Measurements from ENCODE around the gene ERMP1.

The ERMP1 gene

DNA sequence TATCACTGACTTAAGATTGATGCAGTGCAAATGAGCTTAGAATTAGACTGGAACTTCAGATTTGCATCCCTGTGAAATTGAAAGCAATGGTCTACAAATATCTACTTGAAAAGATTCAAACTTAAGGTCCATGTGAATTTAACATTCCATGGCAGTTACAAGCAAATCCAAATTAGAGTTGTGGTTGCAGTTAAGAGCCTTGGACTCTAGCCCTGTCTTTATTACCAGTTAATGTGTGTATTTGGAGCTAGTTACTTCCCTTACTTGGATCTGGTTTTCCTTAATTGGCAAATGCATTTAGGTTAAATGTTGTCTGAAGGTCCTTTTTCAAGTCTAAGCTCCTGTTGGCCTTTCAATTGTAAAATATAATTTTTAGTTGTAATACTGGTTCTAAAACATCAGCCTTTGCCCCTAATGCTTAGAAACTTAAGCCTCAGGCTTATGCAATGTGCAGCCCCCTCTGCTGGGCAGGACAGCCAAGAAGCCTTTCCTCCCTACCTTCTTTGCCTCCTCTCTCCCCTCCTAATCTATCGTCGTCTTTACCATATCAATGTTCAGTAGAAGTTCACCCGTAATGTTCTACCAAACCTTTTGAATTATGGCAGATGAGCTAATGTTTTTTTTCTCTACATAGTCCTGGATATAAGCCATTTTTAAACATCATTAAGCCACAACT, 59.5 kb downstream of the ERMP1 start:
- no peak for DNase-seq

DNA sequence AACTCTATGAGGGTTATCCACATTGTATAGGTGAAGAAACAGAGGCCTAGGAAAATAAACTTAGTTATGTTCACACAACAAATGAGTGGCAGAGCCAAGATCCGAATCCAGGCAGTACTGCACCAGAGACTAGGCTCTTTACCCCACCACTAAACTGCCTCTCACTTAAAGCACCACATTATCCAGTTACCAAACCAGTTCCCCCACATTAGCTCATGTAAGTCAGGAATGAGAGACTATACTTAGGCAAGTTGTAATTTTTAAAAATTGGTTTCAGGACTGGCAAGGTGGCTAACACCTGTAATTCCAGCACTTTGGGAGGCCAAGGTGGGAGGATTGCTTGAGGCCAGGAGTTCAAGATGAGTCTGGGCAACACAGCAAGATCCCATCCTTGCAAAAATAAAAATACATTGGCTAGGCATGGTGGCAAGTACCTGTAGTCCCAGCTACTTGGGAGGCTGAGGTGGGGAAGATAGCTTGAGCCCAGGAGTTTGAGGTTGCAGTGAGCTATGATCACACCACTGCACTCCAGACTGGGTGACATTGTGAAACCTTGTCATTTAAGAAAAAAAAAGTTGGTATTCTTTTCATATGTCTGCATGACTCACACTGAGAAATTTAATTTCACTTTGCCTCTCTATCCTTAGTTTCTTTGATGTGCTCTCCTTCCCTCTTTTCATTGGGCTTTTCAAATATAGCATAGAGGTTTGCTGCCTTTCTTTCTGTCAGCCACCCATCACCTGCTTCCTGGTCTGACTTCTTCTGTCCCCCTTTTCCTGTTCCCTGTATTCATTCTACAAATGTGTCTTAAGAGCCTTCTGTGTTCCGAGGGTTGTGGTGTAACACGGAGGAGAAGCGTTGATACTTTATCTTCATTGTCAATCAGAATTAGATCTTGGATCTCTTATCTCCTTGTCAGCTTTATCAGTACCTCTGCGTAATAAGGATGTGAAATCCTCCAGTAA, 64.7 kb downstream of the ERMP1 start:
- DNase-seq, result no peak

DNA sequence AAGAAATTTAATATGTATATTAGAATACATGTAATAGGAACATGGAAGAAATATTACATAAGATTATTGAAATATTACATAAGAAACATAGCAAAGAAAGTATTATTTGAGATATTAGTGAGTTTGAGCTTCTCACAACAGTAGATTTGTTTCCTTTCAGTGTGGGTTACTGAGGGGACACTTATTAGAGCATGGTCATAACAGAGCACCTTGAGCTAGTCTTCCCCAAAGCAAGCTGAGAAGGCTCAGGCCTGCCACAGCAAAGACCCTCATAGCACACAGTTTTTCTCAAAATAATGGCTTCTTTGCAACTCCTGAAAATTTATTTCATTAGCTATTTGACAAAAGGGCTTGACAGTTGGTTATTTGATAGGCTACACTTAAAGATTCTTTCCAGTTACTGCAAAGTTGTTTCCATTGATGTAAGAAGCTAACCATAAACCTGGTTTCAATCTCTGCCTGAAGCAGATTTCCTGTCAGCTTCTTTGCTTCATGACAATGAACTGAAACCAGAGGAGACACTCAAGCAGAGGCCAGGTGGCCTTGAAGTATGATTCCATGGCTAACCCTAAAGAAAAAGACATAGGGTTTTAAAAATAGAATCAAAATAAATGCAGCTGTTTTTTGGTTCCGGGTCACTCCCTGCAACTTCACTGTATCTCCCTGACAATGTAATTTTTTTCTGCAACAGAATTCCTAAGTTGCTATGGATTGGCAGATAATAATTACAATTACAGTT, 68.6 kb downstream of the ERMP1 start:
- DNase-seq, result no peak

DNA sequence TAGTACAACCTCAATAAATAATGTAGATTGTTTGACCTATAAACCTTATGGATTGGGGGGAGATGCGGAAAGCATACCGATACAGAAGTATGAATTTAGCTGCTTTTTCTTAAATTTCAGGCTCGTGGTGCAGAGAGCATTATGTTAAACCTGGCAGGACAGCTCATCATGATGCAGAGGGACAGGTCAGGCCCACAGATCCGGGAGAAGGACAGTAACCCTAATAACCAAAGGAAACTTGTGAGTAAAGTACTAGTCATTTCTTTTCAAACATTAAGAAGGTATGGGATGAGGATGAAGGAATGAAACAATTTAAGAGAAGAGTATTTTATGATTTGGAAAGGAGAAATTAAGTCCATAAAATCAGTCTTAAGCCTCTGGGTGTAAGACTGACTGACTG, 70.5 kb downstream of the ERMP1 start:
- DNase-seq, result no peak

DNA sequence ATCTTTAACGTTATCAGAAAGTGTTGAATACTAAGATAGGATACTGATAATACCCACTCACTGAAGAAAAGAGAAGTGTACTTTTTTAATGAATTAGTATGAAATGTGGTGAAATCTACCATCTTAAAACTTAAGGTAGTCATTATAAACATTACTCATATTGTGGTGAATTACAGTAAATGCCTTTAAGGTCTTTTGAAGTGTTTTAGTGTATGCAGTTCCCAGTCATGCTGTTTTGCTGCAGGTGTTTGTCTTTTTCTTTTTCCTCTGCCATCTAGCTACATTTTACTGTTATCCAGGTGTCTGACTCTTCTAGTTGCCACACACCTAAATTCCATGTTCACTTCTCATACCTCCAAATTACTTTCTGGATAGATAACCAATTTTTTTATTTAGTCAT, 72.6 kb downstream of the ERMP1 start:
- DNase-seq, result no peak

DNA sequence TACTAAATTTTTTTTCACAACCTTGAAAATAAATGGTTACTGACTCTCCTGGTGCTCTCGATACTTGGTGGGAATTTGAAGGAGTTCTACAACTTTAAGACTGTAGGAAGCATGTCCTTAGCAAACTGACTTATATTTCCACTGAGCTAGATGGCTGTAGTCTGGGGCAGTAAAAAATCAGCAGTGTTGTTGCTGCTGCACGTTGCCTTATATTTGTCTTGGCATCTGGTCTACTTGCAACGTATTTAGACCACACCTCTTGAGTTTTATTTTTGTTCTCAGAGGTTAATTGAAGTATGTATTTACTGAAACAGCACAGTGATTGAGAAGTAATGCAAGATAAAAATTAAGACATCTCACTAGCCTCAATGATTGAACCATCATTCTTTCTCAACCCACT, 76.3 kb downstream of the ERMP1 start:
- no peak for DNase-seq

DNA sequence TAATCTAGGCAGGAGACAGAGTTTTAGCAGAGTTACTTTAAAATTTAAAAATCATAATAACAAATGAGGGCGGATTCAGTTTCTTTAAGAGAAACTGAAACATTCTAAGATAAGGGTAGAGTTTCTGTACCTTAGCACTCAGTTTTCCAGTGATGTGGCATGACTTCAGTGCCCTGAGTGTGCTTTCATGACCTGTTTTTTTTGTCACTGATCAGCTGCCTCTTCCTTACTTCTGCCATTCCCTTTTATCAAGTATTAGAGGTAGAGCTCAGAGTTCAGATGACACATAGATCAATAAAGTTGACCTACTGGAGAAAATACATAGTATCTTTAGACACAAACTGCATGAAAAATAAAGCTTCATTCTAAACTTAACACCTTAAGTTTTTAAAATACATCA, 82.3 kb downstream of the ERMP1 start:
- DNase-seq, result no peak

DNA sequence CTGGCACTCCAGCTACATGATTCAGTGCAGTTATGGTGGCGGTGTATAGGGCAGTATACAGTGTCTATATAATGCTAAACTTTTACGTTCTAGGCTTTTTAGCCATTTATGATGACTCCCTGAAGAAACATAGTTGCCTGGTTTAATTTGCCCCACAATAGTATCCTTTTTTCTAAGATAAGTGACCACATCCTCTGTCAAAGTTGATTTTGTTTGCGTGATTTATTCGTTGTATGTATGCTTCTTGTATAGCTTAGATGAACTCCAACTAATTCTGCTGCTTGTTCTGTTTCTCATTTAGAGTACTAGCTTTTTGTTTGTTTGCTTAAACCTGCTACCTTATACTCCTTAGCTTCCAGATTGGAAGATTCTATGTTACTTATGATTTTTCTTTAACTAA, 83.6 kb downstream of the ERMP1 start:
- no peak for DNase-seq

DNA sequence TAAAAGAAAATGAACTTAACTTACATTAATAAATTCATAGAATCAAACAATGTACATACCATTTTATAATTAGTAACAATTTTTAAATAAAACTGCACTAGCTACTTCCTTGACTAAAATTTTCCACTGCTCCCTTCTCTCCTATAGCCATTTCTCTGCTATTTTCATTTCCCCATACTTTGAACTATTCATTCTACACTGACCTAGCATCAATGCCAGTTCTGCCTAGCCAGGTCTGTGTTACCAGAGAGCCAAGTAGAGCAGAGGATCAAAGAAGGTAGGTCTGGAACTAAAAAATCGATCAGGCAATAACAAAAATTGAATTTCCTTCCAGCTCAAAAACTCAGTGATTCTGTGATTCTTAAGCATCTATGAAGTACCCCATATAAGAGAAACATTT, 84.5 kb downstream of the ERMP1 start:
- DNase-seq, result no peak

DNA sequence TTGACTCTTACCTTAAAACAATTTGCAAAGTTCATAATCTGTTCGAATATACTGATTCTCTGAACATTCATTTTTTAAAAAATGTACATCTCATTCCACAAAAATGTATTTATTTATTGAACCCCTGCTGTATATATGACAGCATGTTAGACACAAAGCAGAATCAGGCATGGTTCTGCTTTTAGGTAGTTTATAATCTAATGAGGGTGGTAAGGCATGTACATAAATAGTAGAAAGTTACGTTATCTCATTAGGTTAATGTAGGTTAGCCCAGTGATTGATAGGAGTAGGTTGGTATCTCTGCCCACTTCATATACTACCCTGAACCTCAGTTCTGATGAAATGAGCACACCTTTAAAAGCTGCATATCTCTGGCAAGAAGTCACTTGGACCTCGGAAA, 89.8 kb downstream of the ERMP1 start:
- DNase-seq, result no peak

DNA sequence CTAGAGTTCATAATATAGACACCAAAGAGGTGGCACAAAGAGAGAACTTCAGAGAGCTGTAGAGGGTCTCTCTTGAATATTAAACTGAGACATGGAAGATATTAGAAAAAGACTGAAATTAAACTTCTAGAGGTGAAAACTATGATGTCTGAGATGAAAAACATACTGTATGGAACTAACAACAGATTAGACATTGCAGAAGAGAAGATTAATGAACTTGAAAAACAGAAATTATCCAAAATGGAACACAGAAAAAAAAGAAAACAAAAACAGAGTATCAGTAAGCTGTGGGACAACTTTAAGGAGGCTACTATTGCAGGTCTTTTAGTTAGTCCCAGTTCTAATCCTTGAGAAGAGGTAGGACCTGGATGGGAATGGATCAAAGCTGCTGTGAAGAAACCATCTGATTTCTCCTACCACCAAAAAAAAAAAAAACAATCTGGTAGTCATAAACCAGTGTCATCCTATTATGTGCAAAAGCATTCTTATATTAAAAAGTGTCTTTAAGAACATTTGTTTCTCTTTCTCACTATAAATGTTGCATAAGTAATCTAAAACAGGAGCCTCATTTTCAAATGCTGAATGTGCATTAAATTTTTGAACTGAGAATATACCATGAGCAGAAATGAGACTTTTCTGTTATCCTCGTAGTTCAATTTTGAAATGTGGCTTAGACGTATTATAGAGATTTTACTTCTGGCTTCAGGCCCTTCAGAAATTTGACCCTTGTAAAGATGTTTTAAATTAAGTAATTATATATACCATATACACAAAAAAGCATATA, 96.2 kb downstream of the ERMP1 start:
- no peak for DNase-seq

DNA sequence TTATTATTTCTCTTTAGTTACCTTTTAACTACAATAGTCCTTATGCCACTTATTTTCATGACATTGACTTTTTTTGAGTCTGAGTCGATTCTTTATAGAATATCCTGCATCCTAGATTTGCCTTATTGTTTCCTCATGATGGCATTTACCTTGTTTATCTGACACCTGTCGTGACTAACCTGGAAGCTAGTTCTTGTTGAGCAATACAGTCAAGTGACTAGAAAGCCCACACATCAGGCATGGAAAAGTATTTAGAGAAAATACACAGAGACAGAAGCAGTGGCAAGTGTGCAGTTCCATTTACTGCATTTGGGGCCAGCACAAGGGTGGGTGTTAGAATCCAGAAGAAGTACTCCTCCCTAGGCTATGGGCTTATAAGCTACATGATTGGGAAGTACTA, 97.8 kb downstream of the ERMP1 start:
- DNase-seq, result no peak

All from GOT3 (cell line).